Natural killer cell (primary cell): ENCODE data around the gene CTTN. TPM values are rescaled to one million over a fixed set of nuclear protein-coding genes. Genes with fewer than 3 reads are reported as not detected.

Experiments
- ATAC-seq, 3 donors: fragments of 150-1000 bp in 2 of 3; fragments of 200-7000 bp in 1 of 3; cut with Tn5 transposase; 1 replicate in 1 of 3; 2 replicates in 2 of 3; pipeline ENCODE4 v1.10.0; 2021; ENCODE audit warnings: mild to moderate bottlenecking in 2 of 3, moderate library complexity in 2 of 3
- DNase-seq, 2 donors: peaks; one replicate each; pipeline versions ENCODE4 v3.0.0 to v3.0.0-alpha.2; 2013 to 2021; ENCODE audit warnings: mixed read lengths in 1 of 2
- H3K27ac ChIP-seq: one replicate; pipeline ENCODE4 v1.5.1; 2013; ENCODE audit warnings: mild to moderate bottlenecking, low read length
- H3K27me3 ChIP-seq: one replicate; pipeline ENCODE4 v1.6.1; 2013; ENCODE audit warnings: low read length; ENCODE audit not compliant: control insufficient read depth, insufficient read depth
- H3K36me3 ChIP-seq: one replicate; pipeline ENCODE4 v1.6.1; 2013; ENCODE audit warnings: low read length; ENCODE audit not compliant: control insufficient read depth, insufficient read depth
- H3K4me1 ChIP-seq: one replicate; pipeline ENCODE4 v1.6.1; 2013; ENCODE audit warnings: low read length; ENCODE audit not compliant: control insufficient read depth, insufficient read depth
- H3K4me3 ChIP-seq: one replicate; pipeline ENCODE4 v1.5.1; 2013; ENCODE audit warnings: low read length
- H3K9me3 ChIP-seq: one replicate; pipeline ENCODE4 v1.6.1; 2013; ENCODE audit warnings: low read length; ENCODE audit not compliant: control insufficient read depth, insufficient read depth
- H3K27ac Mint-ChIP-seq, 2 donors: one replicate each; pipeline ENCODE4 v1.8.0; 2022; ENCODE audit warnings: mild to moderate bottlenecking in 2 of 2, mixed read lengths in 2 of 2, moderate library complexity in 1 of 2
- H3K27me3 Mint-ChIP-seq, 2 donors: one replicate each; pipeline ENCODE4 v1.8.0; 2022; ENCODE audit warnings: low read depth in 2 of 2, mixed read lengths in 2 of 2
- H3K36me3 Mint-ChIP-seq: one replicate; pipeline ENCODE4 v1.8.0; 2022; ENCODE audit warnings: mixed read lengths
- H3K4me1 Mint-ChIP-seq, 2 donors: one replicate each; pipeline ENCODE4 v1.8.0; 2022; ENCODE audit warnings: mixed read lengths in 2 of 2
- H3K4me3 Mint-ChIP-seq: one replicate; pipeline ENCODE4 v1.8.0; 2022; ENCODE audit warnings: mild to moderate bottlenecking, moderate library complexity, mixed read lengths
- H3K9me3 Mint-ChIP-seq, 2 donors: one replicate each; pipeline ENCODE4 v1.8.0; 2022; ENCODE audit warnings: mixed read lengths in 2 of 2
- CTCF ChIP-seq: fragments of 200-600 bp; IDR thresholded peaks from one replicate; pipeline ENCODE4 v1.8.0; 2022; ENCODE audit warnings: antibody characterized with exemption
- WGBS: methylation state at CpG from one replicate; pipeline ENCODE4 v1.1.7; 2013; ENCODE audit warnings: missing lambda C conversion rate; ENCODE audit not compliant: insufficient coverage; 5-methylcytosine and 5-hydroxymethylcytosine counted together
- intact Hi-C: fragments of 100-400 bp; cut with micrococcal nuclease; formaldehyde crosslinking; loops from one replicate; pipeline ENCODE4 v1.14.2; 2022
- total RNA-seq, 4 donors: library from RNA; stranded (reverse); fragments of 120-200 nt in 1 of 4; gene quantifications; one replicate each; pipeline versions ENCODE4 v1.2.3 to v1.2.4, GENCODE V29; 2013 to 2022

Gene CTTN
- total RNA-seq, 3 donors from 2014 or later (not counting 1 experiment from before 2014, with no cell fraction given), result 0.59 to 5.8 (median 1.8) TPM

DNA sequence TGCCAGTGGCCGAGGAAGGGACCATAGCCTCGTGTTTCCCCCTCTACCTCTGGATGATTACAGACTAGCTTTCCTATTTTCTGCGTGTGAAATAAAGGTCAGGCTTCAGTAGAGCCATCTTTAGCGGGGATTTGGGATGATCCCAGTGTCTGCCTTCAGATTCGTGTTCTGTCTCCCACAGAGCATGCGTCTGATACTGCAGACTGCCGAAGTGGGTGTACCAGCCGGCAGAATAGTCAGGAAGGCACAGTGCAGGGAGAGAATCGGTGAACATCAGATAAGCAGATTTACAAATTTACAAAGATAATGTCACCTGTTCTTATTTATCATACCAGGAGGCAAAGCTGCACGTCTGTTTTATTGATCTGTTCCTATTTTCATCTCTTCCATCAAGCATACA lies 11.1 kb downstream of the CTTN start:
- H3K9me3 Mint-ChIP-seq, result no peaks in the 10 kb centered on the region
- intact Hi-C loops, result no loop called here
- no peak for DNase-seq
- Histone ChIP-seq H3K36me3 (no peaks in the 10 kb centered on the region), H3K4me3 (no peak overlapping the region), H3K27me3 (peaks cover 19% of the 10 kb centered on the region), H3K27ac (no peak overlapping the region), H3K4me1 (no peaks in the 10 kb centered on the region), H3K9me3 (no peaks in the 10 kb centered on the region)
- H3K36me3 Mint-ChIP-seq, result no peaks in the 10 kb centered on the region
- 87% methylated on average over 10 of the region's 10 CpGs for WGBS
- no peak for TF ChIP-seq CTCF
- no peak overlapping the region for H3K27ac Mint-ChIP-seq
- peaks cover 66 to 84% of the 10 kb centered on the region in 2 donors for H3K27me3 Mint-ChIP-seq
- no peaks in the 10 kb centered on the region for H3K4me1 Mint-ChIP-seq
- H3K4me3 Mint-ChIP-seq, result no peak overlapping the region
- no peak for ATAC-seq

DNA sequence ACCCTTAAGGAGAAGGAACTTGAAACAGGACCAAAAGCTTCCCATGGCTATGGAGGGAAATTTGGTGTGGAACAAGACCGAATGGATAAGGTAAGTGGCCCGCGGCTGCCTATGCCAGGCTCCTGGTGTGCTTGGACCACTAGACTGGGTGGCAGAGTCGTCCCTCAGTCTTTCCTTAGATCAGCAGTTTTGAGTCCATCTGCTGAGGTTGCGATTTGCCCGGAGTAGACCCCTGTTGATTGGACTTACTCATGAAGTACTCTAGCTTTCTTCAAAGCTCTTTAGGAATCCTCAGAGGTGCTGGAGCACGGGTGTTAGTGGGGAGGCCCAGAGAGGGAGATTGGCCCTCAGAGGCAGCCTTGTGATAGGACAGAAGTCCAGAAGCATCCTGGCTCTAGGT lies 11.5 kb downstream of the CTTN start:
- no peak overlapping the region for H3K4me3 ChIP-seq
- Mint-ChIP-seq H3K27ac (no peak overlapping the region), H3K9me3 (no peaks in the 10 kb centered on the region), H3K4me1 (no peaks in the 10 kb centered on the region), H3K36me3 (no peaks in the 10 kb centered on the region), H3K4me3 (no peak overlapping the region), H3K27me3 (peaks cover 71 to 85% of the 10 kb centered on the region in 2 donors)
- intact Hi-C loops, result no loop called here
- H3K4me1 ChIP-seq, result no peaks in the 10 kb centered on the region
- H3K9me3 ChIP-seq, result no peaks in the 10 kb centered on the region
- ATAC-seq (no peak), DNase-seq (no peak)
- WGBS, result 92% methylated on average over 7 of the region's 7 CpGs
- no peaks in the 10 kb centered on the region for H3K36me3 ChIP-seq
- TF ChIP-seq CTCF, result no peak
- H3K27ac ChIP-seq, result no peak overlapping the region
- H3K27me3 ChIP-seq, result peaks cover 19% of the 10 kb centered on the region

DNA sequence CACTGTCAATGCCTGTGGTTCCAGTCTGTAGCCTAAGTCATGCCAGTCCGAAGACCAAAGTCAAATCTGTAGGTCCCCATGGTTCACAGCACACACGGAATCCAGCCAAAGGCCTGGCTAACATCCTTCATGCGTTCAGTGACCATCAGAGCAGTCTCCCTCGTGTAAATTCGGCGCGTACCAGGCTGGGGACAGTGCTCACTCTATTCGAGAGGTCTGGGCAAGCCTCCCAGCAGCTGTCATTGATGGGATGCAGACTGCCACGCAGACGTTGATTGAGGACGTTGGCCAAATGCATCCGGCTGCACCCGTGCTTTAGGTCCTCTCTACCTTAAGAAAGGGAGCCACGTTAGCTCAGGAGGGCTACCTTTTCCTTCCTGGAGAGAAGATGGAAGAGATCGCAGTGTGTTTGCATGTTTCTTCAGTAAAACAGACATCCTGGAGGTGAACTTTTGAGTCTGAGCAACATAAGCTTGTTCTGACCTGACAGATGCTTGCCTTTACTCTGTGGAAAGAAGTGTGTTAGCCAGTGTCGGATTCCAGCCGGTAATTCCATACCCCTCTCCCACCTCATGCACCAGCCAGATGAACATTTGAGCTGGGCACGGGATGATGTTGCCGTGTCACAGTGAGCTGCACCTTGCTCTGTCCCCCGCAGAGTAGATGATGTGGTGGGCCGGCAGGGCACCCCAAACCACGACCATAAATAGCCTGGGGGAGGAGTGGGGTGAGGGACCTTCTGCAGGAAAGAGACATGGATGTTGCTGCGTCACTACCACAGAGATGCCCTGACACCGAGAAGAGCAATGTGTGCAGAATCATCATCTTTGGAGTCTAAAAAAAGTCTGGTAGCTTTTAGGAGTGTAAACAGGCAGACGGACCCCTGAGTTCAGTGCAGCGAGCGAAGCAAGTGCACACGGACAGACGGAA lies 12.2 kb downstream of the CTTN start:
- H3K9me3 Mint-ChIP-seq, result no peaks in the 10 kb centered on the region
- Histone ChIP-seq H3K9me3 (no peaks in the 10 kb centered on the region), H3K36me3 (no peaks in the 10 kb centered on the region), H3K4me3 (no peak overlapping the region), H3K27me3 (peaks cover 22% of the 10 kb centered on the region), H3K4me1 (peaks cover 2% of the 10 kb centered on the region), H3K27ac (no peak overlapping the region)
- TF ChIP-seq CTCF, result no peak
- intact Hi-C loops, result no loop called here
- DNase-seq, result no peak
- no peak for ATAC-seq
- no peak overlapping the region for H3K27ac Mint-ChIP-seq
- no peaks in the 10 kb centered on the region for H3K36me3 Mint-ChIP-seq
- 63% methylated on average over 27 of the region's 29 CpGs for WGBS
- peaks cover 73 to 85% of the 10 kb centered on the region in 2 donors for H3K27me3 Mint-ChIP-seq
- no peaks in the 10 kb centered on the region for H3K4me1 Mint-ChIP-seq
- H3K4me3 Mint-ChIP-seq, result no peak overlapping the region
